Osteoblast (primary cell): ENCODE results near the gene ALMS1. TPM values are rescaled to one million over a fixed set of nuclear protein-coding genes. Genes with fewer than 3 reads are reported as not detected.
A peak's percentile ranks its signal among the peaks of the same experiment; 100 is the strongest.
"Not testable (repeated sequence)": the region's sequence is repeated elsewhere in the genome, so short reads cannot be mapped to it uniquely, and the experiment has no call there.

Experiments
- DNase-seq: peaks from one replicate; pipeline ENCODE4 v3.0.0; 2011; ENCODE audit warnings: low spot score, mixed read lengths; ENCODE audit not compliant: insufficient read length; ENCODE audit errors: missing footprints
- H2AFZ ChIP-seq: 2 replicates; pipeline ENCODE4 v1.6.0; 2011; ENCODE audit warnings: mild to moderate bottlenecking, low read length
- H3K27ac ChIP-seq: 2 replicates; pipeline ENCODE4 v1.5.1; 2011; ENCODE audit warnings: mild to moderate bottlenecking, low read depth, low read length, moderate library complexity
- H3K27me3 ChIP-seq: 2 replicates; pipeline ENCODE4 v1.6.0; 2012; ENCODE audit warnings: mild to moderate bottlenecking, control low read depth, inconsistent platforms, low read length, moderate library complexity; ENCODE audit not compliant: insufficient read depth
- H3K36me3 ChIP-seq: 2 replicates; pipeline ENCODE4 v1.5.1; 2011; ENCODE audit warnings: mild to moderate bottlenecking, low read length, control low read depth, moderate library complexity; ENCODE audit not compliant: insufficient read depth
- H3K4me1 ChIP-seq: 2 replicates; pipeline ENCODE4 v1.5.1; 2011; ENCODE audit warnings: mild to moderate bottlenecking, low read length, control low read depth, moderate library complexity; ENCODE audit not compliant: insufficient read depth
- H3K4me2 ChIP-seq: 2 replicates; pipeline ENCODE4 v1.6.0; 2011; ENCODE audit warnings: mild to moderate bottlenecking, low read length; ENCODE audit not compliant: insufficient read depth
- H3K4me3 ChIP-seq: fragments of 200-600 bp; sonication (generic); 3 replicates; pipeline ENCODE4 v1.5.1; 2012; ENCODE audit warnings: mild to moderate bottlenecking, low read length, inconsistent platforms; ENCODE audit not compliant: insufficient read depth
- H3K79me2 ChIP-seq: 2 replicates; pipeline ENCODE4 v1.6.0; 2012; ENCODE audit warnings: mild to moderate bottlenecking, low read length, control low read depth, inconsistent platforms; ENCODE audit not compliant: insufficient read depth
- H3K9me3 ChIP-seq: 2 replicates; pipeline ENCODE4 v1.5.1; 2011; ENCODE audit warnings: low read depth, low read length, control low read depth
- H4K20me1 ChIP-seq: 2 replicates; pipeline ENCODE4 v1.6.0; 2012; ENCODE audit warnings: mild to moderate bottlenecking, low read length, control low read depth; ENCODE audit not compliant: insufficient read depth
- CTCF ChIP-seq: IDR thresholded peaks from 2 replicates; pipeline ENCODE4 v1.5.1; 2011; ENCODE audit warnings: mild to moderate bottlenecking, low read depth, low read length, moderate library complexity; ENCODE audit errors: extremely low read depth
- total RNA-seq: library from RNA; depleted of rRNA; stranded (reverse); fragments of >200 nt; gene quantifications from 2 replicates; pipeline ENCODE4 v1.2.3, GENCODE V29; 2012

The ALMS1 gene
- total RNA-seq, 1 donor: 22.1 TPM

- H3K9me3 ChIP-seq: no peaks in the 10 kb centered on the region
- H4K20me1 ChIP-seq: no peaks in the 10 kb centered on the region
- peaks cover 7% of the 10 kb centered on the region for H3K4me1 ChIP-seq
- H3K27ac ChIP-seq: no peak overlapping the region
- no peak overlapping the region for H3K4me3 ChIP-seq
- H3K27me3 ChIP-seq: no peaks in the 10 kb centered on the region
- no peak overlapping the region for H3K4me2 ChIP-seq
- H3K36me3 ChIP-seq: no peaks in the 10 kb centered on the region
- TF ChIP-seq CTCF: no peak
- H2AFZ ChIP-seq: no peak overlapping the region
- DNase-seq: no peak
- no peaks in the 10 kb centered on the region for H3K79me2 ChIP-seq
Measured at GRCh38 chr2:73593680-73594079, 208.0 kb downstream of the ALMS1 start.

GRCh38 chr2:73594251-73594650 lies 208.6 kb downstream of the ALMS1 start:
- H3K27ac ChIP-seq: no peak overlapping the region
- no peaks in the 10 kb centered on the region for H3K79me2 ChIP-seq
- no peak for DNase-seq
- no peaks in the 10 kb centered on the region for H3K36me3 ChIP-seq
- no peaks in the 10 kb centered on the region for H3K27me3 ChIP-seq
- no peaks in the 10 kb centered on the region for H3K9me3 ChIP-seq
- TF ChIP-seq CTCF: no peak
- H3K4me2 ChIP-seq: no peak overlapping the region
- no peak overlapping the region for H3K4me3 ChIP-seq
- H3K4me1 ChIP-seq: peaks cover 7% of the 10 kb centered on the region
- no peak overlapping the region for H2AFZ ChIP-seq
- no peaks in the 10 kb centered on the region for H4K20me1 ChIP-seq

GRCh38 chr2:73601780-73602179 lies 216.1 kb downstream of the ALMS1 start:
- Histone ChIP-seq H3K79me2 (no peaks in the 10 kb centered on the region), H3K4me2 (no peak overlapping the region), H3K4me3 (no peak overlapping the region), H2AFZ (no peak overlapping the region), H4K20me1 (no peaks in the 10 kb centered on the region), H3K9me3 (no peaks in the 10 kb centered on the region), H3K27ac (no peak overlapping the region), H3K27me3 (no peaks in the 10 kb centered on the region), H3K4me1 (peaks cover 6% of the 10 kb centered on the region), H3K36me3 (no peaks in the 10 kb centered on the region)
- no peak for DNase-seq
- no peak for TF ChIP-seq CTCF

- H3K27ac ChIP-seq, H3K4me3 ChIP-seq, H3K36me3 ChIP-seq, H4K20me1 ChIP-seq, H2AFZ ChIP-seq, H3K4me2 ChIP-seq, H3K9me3 ChIP-seq, H3K79me2 ChIP-seq, H3K4me1 ChIP-seq, H3K27me3 ChIP-seq: not testable (repeated sequence)
- peak; percentile 65 for DNase-seq
Measured at GRCh38 chr2:73603099-73603588, 217.5 kb downstream of the ALMS1 start.

- not testable (repeated sequence) for H3K4me2 ChIP-seq, H2AFZ ChIP-seq, H3K27ac ChIP-seq, H4K20me1 ChIP-seq, H3K9me3 ChIP-seq, H3K27me3 ChIP-seq, H3K36me3 ChIP-seq, H3K4me1 ChIP-seq, H3K4me3 ChIP-seq, DNase-seq, H3K79me2 ChIP-seq
Measured at GRCh38 chr2:73604589-73604988, 219.0 kb downstream of the ALMS1 start.
